PC-3 (cell line): ENCODE results near the gene MCRIP1. TPM values are rescaled to one million over a fixed set of nuclear protein-coding genes. Genes with fewer than 3 reads are reported as not detected.
A peak's percentile ranks its signal among the peaks of the same experiment; 100 is the strongest.

ENCODE experiments used
- ATAC-seq: fragments of 200-7000 bp; cut with Tn5 transposase; 2 replicates; pipeline ENCODE4 v1.9.1; 2020; ENCODE audit warnings: mild to moderate bottlenecking, moderate library complexity
- BruUV-seq: library from RNA; stranded (reverse); fragments of 400-500 nt; replicated peaks from 2 replicates; lab custom pipeline; 2021; lab: Mats Ljungman, UMichigan
- CTCF ChIA-PET: fragments of 300-600 bp; sonication (Branson Sonifier 250); formaldehyde crosslinking; loops from one replicate; lab custom pipeline; 2022; ENCODE audit warnings: antibody characterized with exemption; lab: Charles Lee
- POLR2A ChIA-PET: fragments of 300-600 bp; sonication (Branson Sonifier 250); formaldehyde crosslinking; loops from one replicate; lab custom pipeline; 2022; ENCODE audit warnings: antibody characterized with exemption; ENCODE audit not compliant: unreplicated experiment; lab: Charles Lee
- DNase-seq: peaks from one replicate; pipeline ENCODE4 v3.0.0-alpha.2; 2015
- H2AFZ ChIP-seq: fragments of 300-600 bp; sonication (generic); 2 replicates; pipeline ENCODE4 v1.6.0; 2016; ENCODE audit warnings: antibody characterized with exemption, low read length
- H3F3A ChIP-seq: fragments of 300-600 bp; sonication (generic); one replicate; pipeline ENCODE4 v1.6.0; 2017; ENCODE audit warnings: antibody characterized with exemption, low read length, control low read depth, mild to moderate bottlenecking; ENCODE audit not compliant: unreplicated experiment
- H3K27ac ChIP-seq: fragments of 300-600 bp; sonication (generic); 2 replicates; pipeline ENCODE4 v1.5.1; 2016; ENCODE audit warnings: mild to moderate bottlenecking, low read length
- H3K27me3 ChIP-seq: fragments of 300-600 bp; sonication (generic); 2 replicates; pipeline ENCODE4 v1.6.1; 2016; ENCODE audit warnings: low read length, mixed read lengths
- H3K36me3 ChIP-seq: fragments of 300-600 bp; sonication (generic); 2 replicates; pipeline ENCODE4 v1.6.1; 2016; ENCODE audit warnings: low read depth, mixed run types, low read length, mixed read lengths
- H3K4me1 ChIP-seq: fragments of 300-600 bp; sonication (generic); 2 replicates; pipeline ENCODE4 v1.5.1; 2016; ENCODE audit warnings: low read length; ENCODE audit not compliant: insufficient read depth
- H3K4me2 ChIP-seq: fragments of 300-600 bp; sonication (generic); 2 replicates; pipeline ENCODE4 v1.6.0; 2016; ENCODE audit warnings: low read length
- H3K4me3 ChIP-seq: fragments of 300-600 bp; sonication (generic); 2 replicates; pipeline ENCODE4 v1.5.1; 2016; ENCODE audit warnings: mild to moderate bottlenecking, low read length, mixed read lengths
- H3K79me2 ChIP-seq: fragments of 300-600 bp; sonication (generic); 2 replicates; pipeline ENCODE4 v1.6.1; 2017; ENCODE audit warnings: low read length, mixed read lengths
- H3K9ac ChIP-seq: fragments of 300-600 bp; sonication (generic); 2 replicates; pipeline ENCODE4 v1.6.0; 2016; ENCODE audit warnings: mild to moderate bottlenecking, low read length
- H3K9me2 ChIP-seq: fragments of 300-600 bp; sonication (generic); replicated peaks from 2 replicates; pipeline ENCODE4 v1.6.1; 2016; ENCODE audit warnings: mixed run types, low read length, mixed read lengths
- H3K9me3 ChIP-seq: fragments of 300-600 bp; sonication (generic); 2 replicates; pipeline ENCODE4 v1.6.1; 2016; ENCODE audit warnings: low read length, mixed read lengths
- H4K20me1 ChIP-seq: fragments of 300-600 bp; sonication (generic); 2 replicates; pipeline ENCODE4 v1.6.1; 2016; ENCODE audit warnings: low read length, mixed read lengths
- EZH2 ChIP-seq: fragments of 300-600 bp; sonication (generic); IDR thresholded peaks from one replicate; pipeline ENCODE4 v1.6.1; 2017; ENCODE audit warnings: antibody characterized with exemption, mild to moderate bottlenecking, low read length; ENCODE audit not compliant: unreplicated experiment
- EZH2phosphoT487 ChIP-seq: fragments of 300-600 bp; sonication (generic); IDR thresholded peaks from 2 replicates; pipeline ENCODE4 v1.6.1; 2018; ENCODE audit warnings: mild to moderate bottlenecking, antibody characterized with exemption, low read length, borderline replicate concordance
- intact Hi-C: fragments of 100-400 bp; cut with micrococcal nuclease; formaldehyde crosslinking; loops from 2 replicates; pipeline ENCODE4 v1.9.0; 2023
- total RNA-seq: library from RNA; depleted of rRNA; stranded (reverse); fragments of >200 nt; gene quantifications from 2 replicates; pipeline ENCODE4 v1.2.3, GENCODE V29; 2014
- TF ChIP-seq, protein P1 (sequence below): fragments of 300-600 bp; sonication (generic); conservative IDR thresholded peaks from 2 replicates; pipeline ENCODE4 v1.5.1; 2017; ENCODE audit warnings: antibody characterized with exemption, low read depth, mild to moderate bottlenecking, low read length

MCRIP1 gene
- total RNA-seq, 1 experiment from 2014 or later: 90.9 TPM

- no peaks in the 10 kb centered on the region for H3K9me3 ChIP-seq
- DNase-seq (no peak), ATAC-seq (no peak)
- H3K4me3 ChIP-seq: no peak overlapping the region
- H3F3A ChIP-seq: no peaks in the 10 kb centered on the region
- no peak overlapping the region for H3K9ac ChIP-seq
- ChIA-PET CTCF (no interaction called here), POLR2A (no interaction called here)
- no peak overlapping the region for H2AFZ ChIP-seq
- intact Hi-C loops: no loop called here
- no peaks in the 10 kb centered on the region for H3K9me2 ChIP-seq
- no TSS peak for BruUV-seq
- TF ChIP-seq, protein P1, sequence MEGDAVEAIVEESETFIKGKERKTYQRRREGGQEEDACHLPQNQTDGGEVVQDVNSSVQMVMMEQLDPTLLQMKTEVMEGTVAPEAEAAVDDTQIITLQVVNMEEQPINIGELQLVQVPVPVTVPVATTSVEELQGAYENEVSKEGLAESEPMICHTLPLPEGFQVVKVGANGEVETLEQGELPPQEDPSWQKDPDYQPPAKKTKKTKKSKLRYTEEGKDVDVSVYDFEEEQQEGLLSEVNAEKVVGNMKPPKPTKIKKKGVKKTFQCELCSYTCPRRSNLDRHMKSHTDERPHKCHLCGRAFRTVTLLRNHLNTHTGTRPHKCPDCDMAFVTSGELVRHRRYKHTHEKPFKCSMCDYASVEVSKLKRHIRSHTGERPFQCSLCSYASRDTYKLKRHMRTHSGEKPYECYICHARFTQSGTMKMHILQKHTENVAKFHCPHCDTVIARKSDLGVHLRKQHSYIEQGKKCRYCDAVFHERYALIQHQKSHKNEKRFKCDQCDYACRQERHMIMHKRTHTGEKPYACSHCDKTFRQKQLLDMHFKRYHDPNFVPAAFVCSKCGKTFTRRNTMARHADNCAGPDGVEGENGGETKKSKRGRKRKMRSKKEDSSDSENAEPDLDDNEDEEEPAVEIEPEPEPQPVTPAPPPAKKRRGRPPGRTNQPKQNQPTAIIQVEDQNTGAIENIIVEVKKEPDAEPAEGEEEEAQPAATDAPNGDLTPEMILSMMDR: no peak
- TF ChIP-seq EZH2 (no peak), EZH2phosphoT487 (no peak)
- H3K27me3 ChIP-seq: peaks cover 63% of the 10 kb centered on the region
- H3K79me2 ChIP-seq: no peaks in the 10 kb centered on the region
- no peak overlapping the region for H3K27ac ChIP-seq
- no peaks in the 10 kb centered on the region for H3K36me3 ChIP-seq
- H4K20me1 ChIP-seq: no peaks in the 10 kb centered on the region
- H3K4me2 ChIP-seq: no peak overlapping the region
- H3K4me1 ChIP-seq: no peaks in the 10 kb centered on the region
Observed at GRCh38 chr17:81805707-81806460, 27.2 kb downstream of the MCRIP1 start.

- Histone ChIP-seq H4K20me1 (no peaks in the 10 kb centered on the region), H3F3A (no peaks in the 10 kb centered on the region), H3K4me2 (no peak overlapping the region), H3K4me1 (no peaks in the 10 kb centered on the region), H3K9me2 (no peaks in the 10 kb centered on the region), H3K27ac (no peak overlapping the region), H3K4me3 (no peak overlapping the region), H3K27me3 (peaks cover 63% of the 10 kb centered on the region), H3K36me3 (no peaks in the 10 kb centered on the region), H3K9me3 (no peaks in the 10 kb centered on the region), H3K79me2 (no peaks in the 10 kb centered on the region), H2AFZ (no peak overlapping the region), H3K9ac (no peak overlapping the region)
- ChIA-PET CTCF (no interaction called here), POLR2A (no interaction called here)
- intact Hi-C loops: no loop called here
- DNase-seq: no peak
- peak; percentile 21; the same call in 1 of the 2 replicates for ATAC-seq
- BruUV-seq: no TSS peak
- TF ChIP-seq EZH2 (peak; percentile 66), EZH2phosphoT487 (no peak)
- TF ChIP-seq, protein P1: no peak
Observed at GRCh38 chr17:81804559-81805399, 28.3 kb downstream of the MCRIP1 start.
